ACC112 (cell line): ENCODE results near the gene MS4A8.
"Not testable (repeated sequence)": the region's sequence is repeated elsewhere in the genome, so short reads cannot be mapped to it uniquely, and the experiment has no call there.

Experiments used
- H2AFZ ChIP-seq: fragments of 200-600 bp; sonication (generic); one replicate; pipeline ENCODE4 v1.6.0; 2017; ENCODE audit warnings: antibody characterized with exemption, low read length; ENCODE audit not compliant: unreplicated experiment
- H3K27ac ChIP-seq: fragments of 200-600 bp; sonication (generic); 2 replicates; pipeline ENCODE4 v1.5.1; 2014; ENCODE audit warnings: low read depth, mild to moderate bottlenecking, antibody characterized with exemption, low read length, moderate library complexity
- H3K27me3 ChIP-seq: fragments of 200-600 bp; sonication (generic); 2 replicates; pipeline ENCODE4 v1.6.1; 2014; ENCODE audit warnings: mild to moderate bottlenecking, antibody characterized with exemption, low read length, moderate library complexity, mixed read lengths; ENCODE audit not compliant: insufficient read depth
- H3K36me3 ChIP-seq: fragments of 200-600 bp; sonication (generic); 2 replicates; pipeline ENCODE4 v1.6.1; 2016; ENCODE audit warnings: mild to moderate bottlenecking, antibody characterized with exemption, low read length, moderate library complexity, mixed read lengths; ENCODE audit not compliant: insufficient read depth
- H3K4me1 ChIP-seq: fragments of 200-600 bp; sonication (generic); one replicate; pipeline ENCODE4 v1.6.1; 2016; ENCODE audit warnings: low read length, mixed read lengths; ENCODE audit not compliant: insufficient read depth, unreplicated experiment, control insufficient read depth
- H3K4me3 ChIP-seq: fragments of 200-600 bp; sonication (generic); 2 replicates; pipeline ENCODE4 v1.5.1; 2014; ENCODE audit warnings: mild to moderate bottlenecking, low read depth, low read length
- H3K79me2 ChIP-seq: fragments of 200-600 bp; sonication (generic); one replicate; pipeline ENCODE4 v1.6.0; 2016; ENCODE audit warnings: low read length; ENCODE audit not compliant: control insufficient read depth, unreplicated experiment, insufficient read depth

The MS4A8 gene

DNA sequence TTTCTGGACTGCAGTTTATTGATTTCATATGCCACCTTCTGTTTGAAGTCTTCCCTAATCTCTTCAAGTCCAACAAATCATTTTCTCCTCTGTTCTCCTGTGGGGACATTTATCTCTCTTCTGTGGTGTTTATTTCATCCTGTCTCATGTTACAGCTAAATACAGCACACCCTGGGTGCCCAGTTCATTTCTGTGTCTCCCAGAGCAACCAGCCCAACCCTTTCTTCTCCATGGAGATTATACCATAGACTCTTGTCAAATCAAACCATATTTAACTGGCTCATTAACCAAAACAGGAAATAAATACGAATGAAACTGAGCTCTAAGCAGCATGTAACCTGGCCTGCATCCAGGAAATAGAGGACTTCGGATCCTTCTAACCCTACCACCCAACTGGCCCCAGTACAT is at the start of gene MS4A8:
MS4A8 (plus strand) TSS at position 329 of the 408 bp plus-strand sequence. CDS start 1,249 bp downstream, outside the sequence.
- no peak within 1 kb of the TSS for H3K4me3 ChIP-seq
- no peaks in the 10 kb centered on the region for H3K36me3 ChIP-seq
- no peaks in the 10 kb centered on the region for H3K4me1 ChIP-seq
- peaks cover 55% of the 10 kb centered on the region for H3K27me3 ChIP-seq
- no peak within 1 kb of the TSS for H2AFZ ChIP-seq
- H3K27ac ChIP-seq, result no peak within 1 kb of the TSS
- no peaks in the 10 kb centered on the region for H3K79me2 ChIP-seq

GRCh38 chr11:60657888-60658287 is 41.5 kb upstream of the MS4A8 start:
- H3K36me3 ChIP-seq, result no peaks in the 10 kb centered on the region
- no peak overlapping the region for H3K27ac ChIP-seq
- H3K79me2 ChIP-seq, result no peaks in the 10 kb centered on the region
- no peaks in the 10 kb centered on the region for H3K4me1 ChIP-seq
- H3K27me3 ChIP-seq, result no peaks in the 10 kb centered on the region
- H2AFZ ChIP-seq, result no peak overlapping the region
- no peak overlapping the region for H3K4me3 ChIP-seq

- H3K79me2 ChIP-seq, result no peaks in the 10 kb centered on the region
- H2AFZ ChIP-seq, result no peak overlapping the region
- no peaks in the 10 kb centered on the region for H3K4me1 ChIP-seq
- H3K27ac ChIP-seq, result no peak overlapping the region
- no peaks in the 10 kb centered on the region for H3K27me3 ChIP-seq
- H3K36me3 ChIP-seq, result no peaks in the 10 kb centered on the region
- H3K4me3 ChIP-seq, result no peak overlapping the region
Measured at GRCh38 chr11:60658409-60658808, 41.0 kb upstream of the MS4A8 start.

- H3K36me3 ChIP-seq, result no peaks in the 10 kb centered on the region
- no peak overlapping the region for H3K4me3 ChIP-seq
- no peaks in the 10 kb centered on the region for H3K4me1 ChIP-seq
- no peaks in the 10 kb centered on the region for H3K27me3 ChIP-seq
- H2AFZ ChIP-seq, result no peak overlapping the region
- H3K27ac ChIP-seq, result no peak overlapping the region
- no peaks in the 10 kb centered on the region for H3K79me2 ChIP-seq
Measured at GRCh38 chr11:60672255-60672654, 27.2 kb upstream of the MS4A8 start.

- H3K4me3 ChIP-seq, H3K36me3 ChIP-seq, H3K27ac ChIP-seq, H3K27me3 ChIP-seq, H3K79me2 ChIP-seq, H3K4me1 ChIP-seq, H2AFZ ChIP-seq: not testable (repeated sequence)
Measured at GRCh38 chr11:60678231-60678630, 21.2 kb upstream of the MS4A8 start.

DNA sequence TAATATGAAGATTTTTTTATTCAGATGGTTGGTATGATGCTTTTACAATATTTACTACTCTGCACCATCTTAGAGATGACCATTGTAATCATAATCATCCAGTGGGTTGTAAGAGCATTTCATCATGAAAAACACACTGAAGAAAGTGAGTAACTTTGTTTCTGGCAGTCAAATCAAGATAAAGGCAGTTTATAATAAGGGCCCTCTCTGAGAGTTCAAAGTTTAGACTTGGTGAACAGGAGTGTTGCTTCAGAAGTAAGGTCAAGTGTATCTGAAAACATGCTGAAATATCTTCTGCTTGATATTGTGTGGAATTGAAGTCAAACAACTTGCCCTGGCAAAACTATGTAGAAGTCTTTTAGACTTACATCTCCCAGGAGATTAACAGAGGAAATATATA is 19.5 kb upstream of the MS4A8 start:
- H3K36me3 ChIP-seq, result no peaks in the 10 kb centered on the region
- no peaks in the 10 kb centered on the region for H3K4me1 ChIP-seq
- no peaks in the 10 kb centered on the region for H3K27me3 ChIP-seq
- no peak overlapping the region for H2AFZ ChIP-seq
- no peak overlapping the region for H3K27ac ChIP-seq
- H3K4me3 ChIP-seq, result no peak overlapping the region
- no peaks in the 10 kb centered on the region for H3K79me2 ChIP-seq

DNA sequence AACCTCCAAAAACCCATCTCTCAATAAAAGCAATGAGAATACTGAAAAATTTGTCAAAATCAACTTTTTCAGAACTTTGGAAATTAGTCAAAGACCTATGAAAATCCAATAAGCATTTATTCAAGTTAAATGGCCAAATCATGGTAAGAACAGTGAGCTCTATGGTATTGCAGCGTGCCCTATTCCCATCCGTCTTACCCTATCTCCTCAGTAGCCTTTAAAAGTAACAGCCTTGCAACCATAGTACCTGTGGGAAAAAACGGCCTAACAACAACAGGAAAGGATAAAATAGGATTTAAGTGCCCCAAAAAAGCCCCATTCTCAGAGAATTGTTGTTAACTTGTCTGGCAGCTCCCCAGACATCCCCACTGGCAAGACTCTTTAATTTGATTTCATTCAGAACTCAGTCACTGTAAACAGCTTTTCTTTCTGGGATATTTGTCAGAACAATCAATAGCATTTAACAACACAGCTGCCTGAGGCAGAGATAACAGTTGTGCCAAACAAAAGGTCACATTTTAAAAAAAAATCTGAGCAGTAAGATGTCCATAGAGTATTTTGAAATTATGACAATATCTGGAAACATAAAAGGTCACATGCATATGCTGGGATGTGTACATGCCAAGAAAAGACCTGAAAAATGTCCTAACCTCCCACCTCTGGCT is 18.8 kb upstream of the MS4A8 start:
- H3K4me3 ChIP-seq, result no peak overlapping the region
- no peaks in the 10 kb centered on the region for H3K36me3 ChIP-seq
- no peaks in the 10 kb centered on the region for H3K79me2 ChIP-seq
- no peak overlapping the region for H2AFZ ChIP-seq
- H3K27ac ChIP-seq, result no peak overlapping the region
- no peaks in the 10 kb centered on the region for H3K27me3 ChIP-seq
- H3K4me1 ChIP-seq, result no peaks in the 10 kb centered on the region

DNA sequence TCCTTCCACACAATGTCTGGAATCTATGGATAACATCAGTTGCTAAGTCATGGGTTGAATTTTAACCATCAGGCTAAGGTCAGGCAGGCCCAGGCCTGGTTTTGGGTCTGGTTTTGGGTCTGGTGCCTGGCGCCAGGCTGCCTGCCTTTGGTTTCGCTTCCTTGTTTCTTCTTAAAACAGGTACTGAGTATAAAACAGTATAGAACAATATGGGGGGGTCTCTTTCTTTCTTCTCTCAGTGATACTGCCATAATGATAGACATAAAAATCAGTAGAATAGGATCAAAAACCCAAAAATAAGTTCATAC is 14.9 kb upstream of the MS4A8 start:
- not testable (repeated sequence) for H3K27me3 ChIP-seq, H3K36me3 ChIP-seq, H3K27ac ChIP-seq, H3K4me1 ChIP-seq, H3K4me3 ChIP-seq, H2AFZ ChIP-seq, H3K79me2 ChIP-seq

GRCh38 chr11:60691661-60692060 is 7.8 kb upstream of the MS4A8 start:
- no peaks in the 10 kb centered on the region for H3K36me3 ChIP-seq
- H3K27me3 ChIP-seq, result peaks cover 17% of the 10 kb centered on the region
- no peak overlapping the region for H2AFZ ChIP-seq
- H3K79me2 ChIP-seq, result no peaks in the 10 kb centered on the region
- H3K4me3 ChIP-seq, result no peak overlapping the region
- no peaks in the 10 kb centered on the region for H3K4me1 ChIP-seq
- H3K27ac ChIP-seq, result no peak overlapping the region

- no peaks in the 10 kb centered on the region for H3K36me3 ChIP-seq
- H3K27ac ChIP-seq, result no peak overlapping the region
- H2AFZ ChIP-seq, result no peak overlapping the region
- peaks cover 57% of the 10 kb centered on the region for H3K27me3 ChIP-seq
- no peak overlapping the region for H3K4me3 ChIP-seq
- no peaks in the 10 kb centered on the region for H3K79me2 ChIP-seq
- H3K4me1 ChIP-seq, result no peaks in the 10 kb centered on the region
Measured at GRCh38 chr11:60699936-60700335, 524 bp downstream of the MS4A8 start.

DNA sequence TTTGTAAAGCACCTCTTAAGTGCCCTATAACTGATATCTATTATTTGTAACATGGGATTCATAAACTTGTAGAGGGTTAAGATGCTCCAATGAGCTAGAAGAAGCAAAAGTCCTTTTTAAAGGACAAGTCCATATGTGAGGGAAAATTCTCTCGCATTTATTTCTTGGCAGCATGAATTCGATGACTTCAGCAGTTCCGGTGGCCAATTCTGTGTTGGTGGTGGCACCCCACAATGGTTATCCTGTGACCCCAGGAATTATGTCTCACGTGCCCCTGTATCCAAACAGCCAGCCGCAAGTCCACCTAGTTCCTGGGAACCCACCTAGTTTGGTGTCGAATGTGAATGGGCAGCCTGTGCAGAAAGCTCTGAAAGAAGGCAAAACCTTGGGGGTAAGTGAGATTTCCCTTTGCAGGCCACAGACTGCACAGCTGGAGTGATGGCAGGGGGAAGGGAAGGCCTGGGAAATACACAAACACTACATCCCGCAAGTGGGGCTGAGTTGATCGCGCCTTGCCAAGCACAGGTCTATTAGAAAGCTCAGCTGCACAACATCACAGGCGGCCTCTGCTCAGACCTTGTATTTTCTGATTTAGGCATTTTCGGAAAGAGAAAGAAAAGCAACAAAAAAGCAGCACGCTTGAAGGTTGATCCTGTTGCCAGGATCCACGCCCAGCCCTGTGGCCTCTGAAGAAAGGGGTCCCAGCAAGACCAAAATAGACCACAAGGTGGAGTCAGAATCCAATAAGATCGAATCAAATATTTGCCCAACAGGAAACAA is 1.5 kb downstream of the MS4A8 start:
- Histone ChIP-seq H3K27ac (no peak overlapping the region), H3K4me3 (no peak overlapping the region), H3K27me3 (peaks cover 52% of the 10 kb centered on the region), H2AFZ (no peak overlapping the region), H3K36me3 (no peaks in the 10 kb centered on the region), H3K4me1 (no peaks in the 10 kb centered on the region), H3K79me2 (no peaks in the 10 kb centered on the region)
